ENCODE measurements around the gene LAMA3. TPM values are rescaled to one million over a fixed set of nuclear protein-coding genes. Genes with fewer than 3 reads are reported as not detected.

The LAMA3 gene
- total RNA-seq, 1 experiment from 2014 or later, result 34.6 TPM

DNA sequence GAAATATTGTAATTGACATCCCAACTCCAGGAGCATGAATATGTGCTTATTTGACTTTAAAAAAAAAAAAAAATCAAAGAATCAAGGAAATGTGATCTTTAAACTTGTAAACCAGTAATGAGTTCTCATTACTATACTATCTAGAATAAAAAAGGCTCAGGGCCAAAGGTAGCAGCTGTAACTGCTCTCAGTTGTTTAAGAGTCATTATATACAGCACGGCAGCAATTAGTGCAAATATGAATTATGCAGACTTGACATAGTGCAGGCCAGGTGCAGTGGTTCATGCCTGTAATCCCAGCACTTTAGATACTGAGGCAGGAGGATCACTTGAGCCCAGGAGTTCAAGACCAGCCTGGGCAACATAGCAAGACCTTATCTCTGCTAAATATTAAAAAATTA lies 199.6 kb downstream of the LAMA3 start:
- intact Hi-C loops (cut with micrococcal nuclease; ENCODE audit: unreplicated experiment), result no loop called here
- DNase-seq, result no peak
- H3K27me3 Mint-ChIP-seq (ENCODE audit: insufficient read depth, unreplicated experiment), result no peaks in the 10 kb centered on the region
- no peaks in the 10 kb centered on the region for H3K36me3 ChIP-seq (ENCODE audit: control insufficient read depth, insufficient read depth, low read length)
- H3K9me3 ChIP-seq, result no peaks in the 10 kb centered on the region
- no peaks in the 10 kb centered on the region for H3K4me1 Mint-ChIP-seq (ENCODE audit: low read depth, unreplicated experiment)
- no peak overlapping the region for H3K4me3 ChIP-seq (ENCODE audit: low read depth, low read length)
- no TSS peak for BruUV-seq (replicated peaks)
- no peaks in the 10 kb centered on the region for H3K9me3 Mint-ChIP-seq (ENCODE audit: unreplicated experiment)
- ChIA-PET POLR2A (no interaction called here), CTCF (no interaction called here)
- TF ChIP-seq, protein P1, sequence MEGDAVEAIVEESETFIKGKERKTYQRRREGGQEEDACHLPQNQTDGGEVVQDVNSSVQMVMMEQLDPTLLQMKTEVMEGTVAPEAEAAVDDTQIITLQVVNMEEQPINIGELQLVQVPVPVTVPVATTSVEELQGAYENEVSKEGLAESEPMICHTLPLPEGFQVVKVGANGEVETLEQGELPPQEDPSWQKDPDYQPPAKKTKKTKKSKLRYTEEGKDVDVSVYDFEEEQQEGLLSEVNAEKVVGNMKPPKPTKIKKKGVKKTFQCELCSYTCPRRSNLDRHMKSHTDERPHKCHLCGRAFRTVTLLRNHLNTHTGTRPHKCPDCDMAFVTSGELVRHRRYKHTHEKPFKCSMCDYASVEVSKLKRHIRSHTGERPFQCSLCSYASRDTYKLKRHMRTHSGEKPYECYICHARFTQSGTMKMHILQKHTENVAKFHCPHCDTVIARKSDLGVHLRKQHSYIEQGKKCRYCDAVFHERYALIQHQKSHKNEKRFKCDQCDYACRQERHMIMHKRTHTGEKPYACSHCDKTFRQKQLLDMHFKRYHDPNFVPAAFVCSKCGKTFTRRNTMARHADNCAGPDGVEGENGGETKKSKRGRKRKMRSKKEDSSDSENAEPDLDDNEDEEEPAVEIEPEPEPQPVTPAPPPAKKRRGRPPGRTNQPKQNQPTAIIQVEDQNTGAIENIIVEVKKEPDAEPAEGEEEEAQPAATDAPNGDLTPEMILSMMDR (IDR thresholded peaks at IDR 0.05; ENCODE audit: insufficient read depth in 1 of 2, low read depth in 1 of 2, low read length in 1 of 2, severe bottlenecking in 1 of 2, unreplicated experiment in 1 of 2), result no peak
- H3K4me3 Mint-ChIP-seq (ENCODE audit: unreplicated experiment), result no peak overlapping the region
- H3K27ac Mint-ChIP-seq (ENCODE audit: unreplicated experiment), result no peak overlapping the region
- H3K4me1 ChIP-seq, result no peaks in the 10 kb centered on the region
- H3K27me3 ChIP-seq (replicated peaks; ENCODE audit: control insufficient read depth, insufficient read depth, low read length), result no peaks in the 10 kb centered on the region
- peaks cover 11% of the 10 kb centered on the region for H3K36me3 Mint-ChIP-seq (ENCODE audit: insufficient read depth, unreplicated experiment)

DNA sequence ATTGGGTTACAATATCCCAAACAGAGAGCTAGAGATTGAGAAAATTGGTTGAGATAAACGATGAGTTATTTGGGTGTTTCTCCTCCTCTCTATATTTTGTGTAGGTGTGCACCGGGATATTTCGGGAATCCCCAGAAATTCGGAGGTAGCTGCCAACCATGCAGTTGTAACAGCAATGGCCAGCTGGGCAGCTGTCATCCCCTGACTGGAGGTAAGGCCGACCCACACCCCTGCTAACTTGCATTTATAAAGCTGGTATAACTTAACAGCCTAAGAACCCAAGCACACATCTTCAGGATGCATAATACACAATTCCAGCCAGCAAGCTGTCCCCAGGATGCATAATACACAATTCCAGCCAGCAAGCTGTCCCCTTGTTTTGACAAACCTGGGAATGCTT lies 200.7 kb downstream of the LAMA3 start:
- Histone ChIP-seq H3K36me3 (ENCODE audit: control insufficient read depth, insufficient read depth, low read length) (no peaks in the 10 kb centered on the region), H3K9me3 (no peaks in the 10 kb centered on the region), H3K4me3 (ENCODE audit: low read depth, low read length) (no peak overlapping the region), H3K27me3 (replicated peaks; ENCODE audit: control insufficient read depth, insufficient read depth, low read length) (no peaks in the 10 kb centered on the region), H3K4me1 (no peaks in the 10 kb centered on the region)
- Mint-ChIP-seq H3K4me3 (ENCODE audit: unreplicated experiment) (no peak overlapping the region), H3K36me3 (ENCODE audit: insufficient read depth, unreplicated experiment) (peaks cover 11% of the 10 kb centered on the region), H3K27ac (ENCODE audit: unreplicated experiment) (no peak overlapping the region), H3K27me3 (ENCODE audit: insufficient read depth, unreplicated experiment) (no peaks in the 10 kb centered on the region), H3K4me1 (ENCODE audit: low read depth, unreplicated experiment) (no peaks in the 10 kb centered on the region), H3K9me3 (ENCODE audit: unreplicated experiment) (no peaks in the 10 kb centered on the region)
- DNase-seq, result no peak
- POLR2A ChIA-PET, result no interaction called here
- CTCF ChIA-PET, result no interaction called here
- intact Hi-C loops (cut with micrococcal nuclease; ENCODE audit: unreplicated experiment), result no loop called here
- no TSS peak for BruUV-seq (replicated peaks)
- TF ChIP-seq, protein P1 (IDR thresholded peaks at IDR 0.05; ENCODE audit: insufficient read depth in 1 of 2, low read depth in 1 of 2, low read length in 1 of 2, severe bottlenecking in 1 of 2, unreplicated experiment in 1 of 2), result no peak

DNA sequence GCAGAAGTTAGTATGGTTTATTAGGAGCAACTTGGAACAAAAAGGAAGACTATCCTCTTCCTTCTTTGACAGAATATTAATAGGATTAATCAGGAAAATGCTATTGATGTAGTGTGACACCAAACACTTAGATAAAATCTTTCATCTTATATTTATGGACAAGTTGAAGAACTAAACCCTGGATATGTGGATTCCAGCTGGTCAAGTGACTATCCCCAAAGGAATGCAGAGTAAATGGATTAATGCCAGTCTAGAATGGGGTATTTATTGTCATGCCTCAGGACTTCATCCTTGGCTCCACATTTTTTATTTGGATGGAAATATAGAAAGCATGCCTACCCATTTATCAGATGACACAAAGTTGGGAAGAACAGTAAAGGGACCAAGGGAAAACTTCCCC lies 201.3 kb downstream of the LAMA3 start:
- DNase-seq, result no peak
- ChIA-PET POLR2A (no interaction called here), CTCF (no interaction called here)
- no peak overlapping the region for H3K4me3 Mint-ChIP-seq (ENCODE audit: unreplicated experiment)
- Histone ChIP-seq H3K27me3 (replicated peaks; ENCODE audit: control insufficient read depth, insufficient read depth, low read length) (no peaks in the 10 kb centered on the region), H3K36me3 (ENCODE audit: control insufficient read depth, insufficient read depth, low read length) (no peaks in the 10 kb centered on the region), H3K4me3 (ENCODE audit: low read depth, low read length) (no peak overlapping the region), H3K4me1 (no peaks in the 10 kb centered on the region), H3K9me3 (no peaks in the 10 kb centered on the region)
- TF ChIP-seq, protein P1 (IDR thresholded peaks at IDR 0.05; ENCODE audit: insufficient read depth in 1 of 2, low read depth in 1 of 2, low read length in 1 of 2, severe bottlenecking in 1 of 2, unreplicated experiment in 1 of 2), result no peak
- no peak overlapping the region for H3K27ac Mint-ChIP-seq (ENCODE audit: unreplicated experiment)
- H3K9me3 Mint-ChIP-seq (ENCODE audit: unreplicated experiment), result no peaks in the 10 kb centered on the region
- no peaks in the 10 kb centered on the region for H3K4me1 Mint-ChIP-seq (ENCODE audit: low read depth, unreplicated experiment)
- peaks cover 11% of the 10 kb centered on the region for H3K36me3 Mint-ChIP-seq (ENCODE audit: insufficient read depth, unreplicated experiment)
- no TSS peak for BruUV-seq (replicated peaks)
- H3K27me3 Mint-ChIP-seq (ENCODE audit: insufficient read depth, unreplicated experiment), result no peaks in the 10 kb centered on the region
- intact Hi-C loops (cut with micrococcal nuclease; ENCODE audit: unreplicated experiment), result no loop called here
